Nephron progenitor cell (in vitro differentiated cells): ENCODE measurements around the gene HMOX2.

Experiments used
- DNase-seq: peaks from one replicate; pipeline ENCODE4 v3.0.0; 2021
- H3K27ac Mint-ChIP-seq: 2 replicates; pipeline ENCODE4 v1.8.0; 2021; ENCODE audit warnings: mild to moderate bottlenecking, moderate library complexity, mixed read lengths
- H3K27me3 Mint-ChIP-seq: 2 replicates; pipeline ENCODE4 v1.8.0; 2021; ENCODE audit warnings: mild to moderate bottlenecking, low read depth, mixed read lengths; ENCODE audit not compliant: poor library complexity
- H3K36me3 Mint-ChIP-seq: 2 replicates; pipeline ENCODE4 v1.8.0; 2021; ENCODE audit warnings: low read depth, mixed read lengths
- H3K4me1 Mint-ChIP-seq: 2 replicates; pipeline ENCODE4 v1.8.0; 2021; ENCODE audit warnings: mixed read lengths
- H3K4me3 Mint-ChIP-seq: 2 replicates; pipeline ENCODE4 v1.8.0; 2021; ENCODE audit warnings: mild to moderate bottlenecking, moderate library complexity, mixed read lengths
- H3K9me3 Mint-ChIP-seq: 2 replicates; pipeline ENCODE4 v1.8.0; 2021; ENCODE audit warnings: mild to moderate bottlenecking, moderate library complexity, mixed read lengths
- TF ChIP-seq, protein P1 (sequence below): fragments of 200-600 bp; sonication (generic); IDR thresholded peaks from 2 replicates; pipeline ENCODE4 v1.5.0; 2021; ENCODE audit warnings: antibody characterized with exemption

HMOX2 gene

DNA sequence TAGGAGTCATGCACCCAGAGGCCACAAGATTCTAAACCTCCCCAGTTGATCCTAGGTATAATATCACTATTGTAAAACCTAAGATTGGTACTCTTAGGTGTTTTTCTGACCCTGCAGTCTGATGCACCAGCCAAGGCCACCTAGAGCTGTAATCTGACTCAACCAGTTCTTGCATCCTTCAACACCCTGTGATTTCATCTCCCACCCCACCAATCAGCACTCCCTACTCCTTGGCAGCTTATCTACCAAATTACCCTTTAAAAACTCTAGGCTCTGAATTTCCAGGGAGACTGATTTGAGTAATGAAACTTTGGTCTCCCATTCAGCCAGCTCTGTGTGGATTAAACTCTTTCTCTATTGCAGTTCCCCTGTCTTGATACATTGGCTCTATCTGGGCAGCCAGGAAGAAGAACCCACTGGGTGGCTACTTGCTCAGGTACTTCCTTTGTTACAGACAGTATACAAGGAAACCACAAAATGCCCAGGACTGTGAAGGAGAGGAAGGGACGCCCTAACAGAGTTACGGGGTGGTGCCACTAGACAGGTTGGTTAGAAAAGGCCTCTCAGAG lies 63.6 kb downstream of the HMOX2 start:
- peak overlapping the region; percentile 39 for H3K4me3 Mint-ChIP-seq
- H3K27me3 Mint-ChIP-seq, result peaks cover 24% of the 10 kb centered on the region
- DNase-seq, result no peak
- H3K4me1 Mint-ChIP-seq, result peaks cover 25% of the 10 kb centered on the region
- H3K36me3 Mint-ChIP-seq, result peaks cover 29% of the 10 kb centered on the region
- peaks cover 35% of the 10 kb centered on the region for H3K9me3 Mint-ChIP-seq
- TF ChIP-seq, protein P1, sequence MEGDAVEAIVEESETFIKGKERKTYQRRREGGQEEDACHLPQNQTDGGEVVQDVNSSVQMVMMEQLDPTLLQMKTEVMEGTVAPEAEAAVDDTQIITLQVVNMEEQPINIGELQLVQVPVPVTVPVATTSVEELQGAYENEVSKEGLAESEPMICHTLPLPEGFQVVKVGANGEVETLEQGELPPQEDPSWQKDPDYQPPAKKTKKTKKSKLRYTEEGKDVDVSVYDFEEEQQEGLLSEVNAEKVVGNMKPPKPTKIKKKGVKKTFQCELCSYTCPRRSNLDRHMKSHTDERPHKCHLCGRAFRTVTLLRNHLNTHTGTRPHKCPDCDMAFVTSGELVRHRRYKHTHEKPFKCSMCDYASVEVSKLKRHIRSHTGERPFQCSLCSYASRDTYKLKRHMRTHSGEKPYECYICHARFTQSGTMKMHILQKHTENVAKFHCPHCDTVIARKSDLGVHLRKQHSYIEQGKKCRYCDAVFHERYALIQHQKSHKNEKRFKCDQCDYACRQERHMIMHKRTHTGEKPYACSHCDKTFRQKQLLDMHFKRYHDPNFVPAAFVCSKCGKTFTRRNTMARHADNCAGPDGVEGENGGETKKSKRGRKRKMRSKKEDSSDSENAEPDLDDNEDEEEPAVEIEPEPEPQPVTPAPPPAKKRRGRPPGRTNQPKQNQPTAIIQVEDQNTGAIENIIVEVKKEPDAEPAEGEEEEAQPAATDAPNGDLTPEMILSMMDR, result no peak
- peak overlapping the region; percentile 16 for H3K27ac Mint-ChIP-seq

DNA sequence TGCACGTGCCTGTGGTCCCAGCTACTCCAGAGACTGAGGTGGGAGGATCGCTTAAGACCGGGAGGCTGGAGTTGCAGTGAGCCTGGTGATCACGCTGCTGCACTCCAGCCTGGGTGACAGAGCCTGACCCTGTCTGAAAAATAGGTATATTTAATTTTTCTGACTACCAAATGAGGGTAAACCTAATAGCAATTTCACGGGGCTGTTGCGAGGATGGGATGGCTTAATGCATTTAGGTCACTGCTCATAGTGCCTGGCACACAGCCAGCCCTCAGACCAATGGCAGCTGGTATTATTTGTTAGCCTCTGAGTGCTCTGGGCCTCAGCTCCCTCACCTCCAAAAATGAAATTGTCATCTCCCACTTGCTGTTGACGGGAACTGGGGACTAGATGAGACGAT lies 68.3 kb downstream of the HMOX2 start:
- Mint-ChIP-seq H3K9me3 (peaks cover 22% of the 10 kb centered on the region), H3K36me3 (peaks cover 16% of the 10 kb centered on the region), H3K27ac (peak overlapping the region; percentile 24), H3K4me3 (no peak overlapping the region), H3K4me1 (peaks cover 5% of the 10 kb centered on the region), H3K27me3 (peaks cover 22% of the 10 kb centered on the region)
- TF ChIP-seq, protein P1, result no peak
- DNase-seq, result no peak

DNA sequence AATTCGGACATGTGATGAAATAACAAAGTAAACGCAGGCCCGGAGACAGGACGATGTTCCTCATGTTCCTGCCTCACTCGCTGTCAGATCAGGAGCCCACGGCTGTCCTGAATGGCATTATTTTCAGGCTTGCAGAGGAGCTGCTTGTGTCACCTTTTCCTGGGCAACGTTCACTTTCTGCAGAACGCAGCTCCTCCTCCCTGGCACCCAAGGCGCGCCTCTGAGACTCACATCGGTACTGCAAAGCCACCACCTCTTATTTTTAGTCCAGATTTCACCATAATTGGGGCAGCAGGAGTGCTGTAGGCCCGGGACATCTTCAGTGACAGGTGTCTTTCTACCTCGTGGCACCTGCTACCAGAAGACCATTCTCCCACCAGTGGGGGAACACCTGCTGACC lies 71.9 kb downstream of the HMOX2 start:
- peaks cover 7% of the 10 kb centered on the region for H3K27me3 Mint-ChIP-seq
- no peak for DNase-seq
- H3K4me1 Mint-ChIP-seq, result peaks cover 17% of the 10 kb centered on the region
- no peaks in the 10 kb centered on the region for H3K36me3 Mint-ChIP-seq
- H3K4me3 Mint-ChIP-seq, result no peak overlapping the region
- no peak overlapping the region for H3K27ac Mint-ChIP-seq
- TF ChIP-seq, protein P1, result no peak
- H3K9me3 Mint-ChIP-seq, result no peaks in the 10 kb centered on the region

DNA sequence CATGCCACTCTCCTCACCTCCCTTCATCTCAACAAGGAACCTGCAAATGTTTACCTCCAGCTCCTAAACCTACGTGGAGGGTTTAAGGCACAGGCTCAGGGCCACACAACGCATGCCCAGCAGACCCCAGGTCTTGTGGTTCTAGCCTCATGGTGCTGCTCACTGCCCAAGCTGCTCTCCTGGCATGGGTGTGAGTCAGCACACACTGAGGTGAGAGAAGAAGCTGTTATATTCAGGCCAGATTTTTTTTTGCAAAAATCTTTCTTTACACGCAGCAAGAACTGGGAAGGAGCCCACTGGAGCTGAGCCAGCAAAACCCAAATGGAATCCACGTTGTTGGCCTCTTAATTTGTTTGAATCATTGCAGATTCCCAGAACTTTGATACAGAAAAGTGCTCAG lies 74.4 kb downstream of the HMOX2 start:
- TF ChIP-seq, protein P1, result no peak
- no peak overlapping the region for H3K27ac Mint-ChIP-seq
- H3K9me3 Mint-ChIP-seq, result no peaks in the 10 kb centered on the region
- peaks cover 18% of the 10 kb centered on the region for H3K4me1 Mint-ChIP-seq
- DNase-seq, result no peak
- H3K36me3 Mint-ChIP-seq, result no peaks in the 10 kb centered on the region
- peaks cover 16% of the 10 kb centered on the region for H3K27me3 Mint-ChIP-seq
- H3K4me3 Mint-ChIP-seq, result no peak overlapping the region

DNA sequence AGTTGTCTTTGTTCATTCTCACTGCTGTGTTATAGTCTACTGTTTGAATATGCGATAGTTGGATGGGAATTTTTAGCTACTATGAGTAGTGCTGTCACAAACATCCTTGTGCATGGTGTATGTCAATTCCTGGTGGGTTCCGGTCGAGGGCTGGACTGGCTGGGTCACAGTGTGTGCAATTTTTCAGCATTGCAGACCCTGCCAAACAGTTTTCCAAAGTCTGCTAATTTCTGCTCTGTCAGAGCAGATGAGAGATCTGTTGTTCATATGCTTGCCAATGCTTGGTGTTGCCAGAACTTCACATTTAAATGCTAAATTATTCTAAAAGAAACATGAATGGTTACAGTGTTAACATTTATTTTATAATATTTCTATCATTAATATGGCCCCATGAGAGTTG lies 76.3 kb downstream of the HMOX2 start:
- H3K9me3 Mint-ChIP-seq, result no peaks in the 10 kb centered on the region
- peaks cover 15% of the 10 kb centered on the region for H3K27me3 Mint-ChIP-seq
- no peaks in the 10 kb centered on the region for H3K36me3 Mint-ChIP-seq
- H3K4me1 Mint-ChIP-seq, result peaks cover 27% of the 10 kb centered on the region
- TF ChIP-seq, protein P1, result no peak
- DNase-seq, result no peak
- no peak overlapping the region for H3K27ac Mint-ChIP-seq
- H3K4me3 Mint-ChIP-seq, result no peak overlapping the region

DNA sequence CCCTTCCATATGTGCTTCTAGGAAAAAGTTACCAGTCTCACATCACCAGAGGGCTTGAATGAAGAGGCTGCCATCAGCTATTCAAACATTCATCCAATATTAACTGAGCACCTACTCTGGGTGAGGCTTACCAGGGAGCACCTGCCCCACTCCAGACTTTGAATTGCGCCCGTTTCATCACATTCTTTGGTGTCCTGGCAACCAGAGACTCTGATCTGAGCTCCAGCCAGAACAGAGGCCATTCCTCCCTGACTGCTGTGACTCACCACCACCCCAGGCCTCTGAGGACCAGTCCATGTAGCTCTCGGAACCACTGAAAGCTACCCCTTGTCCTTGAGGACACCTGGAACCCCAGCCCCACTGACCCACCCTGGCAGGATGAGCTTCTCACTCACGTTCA lies 79.9 kb downstream of the HMOX2 start, which contains the start of gene C16orf96:
C16orf96 (plus strand) TSS at position 229 of the 400 bp plus-strand sequence; CDS start at position 379, 150 bp downstream.
- no peaks in the 10 kb centered on the region for H3K36me3 Mint-ChIP-seq
- H3K4me1 Mint-ChIP-seq, result peaks cover 27% of the 10 kb centered on the region
- no peak for DNase-seq
- TF ChIP-seq, protein P1, result no peak
- no peak within 1 kb of the TSS for H3K4me3 Mint-ChIP-seq
- no peaks in the 10 kb centered on the region for H3K9me3 Mint-ChIP-seq
- H3K27me3 Mint-ChIP-seq, result peaks cover 15% of the 10 kb centered on the region
- H3K27ac Mint-ChIP-seq, result no peak within 1 kb of the TSS
